DMS53 treated with DMSO at 0.1 percent for 48 hours (cell line): Measurements from ENCODE around the gene ADGRA3.
A peak's percentile ranks its signal among the peaks of the same experiment; 100 is the strongest.
"Not testable (repeated sequence)": the region's sequence is repeated elsewhere in the genome, so short reads cannot be mapped to it uniquely, and the experiment has no call there.

ENCODE experiments used
- DNase-seq: peaks from one replicate; lab custom pipeline; 2025; ENCODE audit not compliant: unreplicated experiment; lab: John Stamatoyannopoulos, UW

Gene ADGRA3

DNA sequence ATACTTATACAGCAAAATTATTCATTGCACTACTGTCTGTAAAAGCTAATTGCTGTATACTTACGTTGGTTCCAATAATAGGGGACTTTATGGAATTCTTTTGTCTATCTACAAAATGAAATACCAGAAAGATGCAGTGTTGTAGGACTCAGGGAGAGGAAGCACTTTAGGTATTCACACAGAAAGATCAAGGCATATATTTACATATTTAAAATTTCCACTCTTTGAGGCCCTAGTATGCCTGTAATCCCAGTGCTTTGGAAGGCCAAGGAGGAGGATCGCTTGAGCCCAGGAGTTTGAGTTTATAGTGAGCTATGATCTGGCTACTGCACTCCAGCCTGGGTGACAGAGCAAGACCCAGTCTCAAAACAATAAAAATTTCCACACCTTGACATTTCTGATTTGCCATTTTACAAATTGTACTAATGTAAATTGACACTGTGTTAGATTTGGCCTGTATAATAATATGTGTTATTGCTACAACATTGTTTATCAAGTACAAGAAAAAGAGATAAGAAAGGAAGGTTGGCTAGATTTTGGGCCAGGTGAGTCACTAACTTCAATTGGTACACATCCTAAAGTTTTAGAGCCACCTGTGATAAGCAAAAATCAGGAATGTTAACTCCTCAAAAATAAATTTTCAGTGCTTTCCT lies 35.1 kb downstream of the ADGRA3 start:
- no peak for DNase-seq

DNA sequence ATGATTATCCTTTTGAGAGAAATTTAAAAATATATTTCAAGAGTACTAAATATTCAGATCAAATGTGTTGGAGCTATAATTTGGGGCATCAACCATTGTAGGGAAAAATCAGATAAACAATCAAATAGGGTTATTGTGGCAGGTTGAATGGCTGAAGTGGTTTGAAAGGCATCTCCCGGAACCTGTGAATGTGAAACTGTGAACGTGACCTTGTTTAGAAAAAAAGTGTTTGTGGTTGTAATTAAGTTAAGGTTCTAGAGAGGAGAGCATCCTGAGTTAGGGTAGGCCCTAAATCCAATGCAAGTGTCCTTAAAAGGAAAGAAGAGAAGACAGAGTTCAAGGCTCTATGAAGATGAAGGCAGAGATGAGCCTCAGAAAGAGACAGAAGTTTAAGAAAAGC lies 37.4 kb downstream of the ADGRA3 start:
- DNase-seq: no peak

DNA sequence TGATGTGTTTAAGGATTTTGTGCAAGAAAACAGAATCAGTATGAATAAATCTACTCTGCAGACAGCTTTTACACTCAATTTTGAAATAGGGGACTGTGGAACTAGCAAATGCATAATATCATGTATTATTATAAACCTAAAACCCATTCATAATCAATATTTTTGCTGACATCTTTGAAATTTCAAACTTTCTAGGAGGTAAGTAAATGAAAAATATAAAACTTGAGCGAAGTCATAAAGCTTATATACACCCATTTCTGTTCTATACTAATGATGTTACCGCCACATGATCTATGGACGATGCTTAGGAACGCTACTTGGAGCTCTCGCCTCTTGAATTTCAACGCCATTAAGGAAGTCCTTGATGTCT lies 38.1 kb downstream of the ADGRA3 start:
- no peak for DNase-seq

DNA sequence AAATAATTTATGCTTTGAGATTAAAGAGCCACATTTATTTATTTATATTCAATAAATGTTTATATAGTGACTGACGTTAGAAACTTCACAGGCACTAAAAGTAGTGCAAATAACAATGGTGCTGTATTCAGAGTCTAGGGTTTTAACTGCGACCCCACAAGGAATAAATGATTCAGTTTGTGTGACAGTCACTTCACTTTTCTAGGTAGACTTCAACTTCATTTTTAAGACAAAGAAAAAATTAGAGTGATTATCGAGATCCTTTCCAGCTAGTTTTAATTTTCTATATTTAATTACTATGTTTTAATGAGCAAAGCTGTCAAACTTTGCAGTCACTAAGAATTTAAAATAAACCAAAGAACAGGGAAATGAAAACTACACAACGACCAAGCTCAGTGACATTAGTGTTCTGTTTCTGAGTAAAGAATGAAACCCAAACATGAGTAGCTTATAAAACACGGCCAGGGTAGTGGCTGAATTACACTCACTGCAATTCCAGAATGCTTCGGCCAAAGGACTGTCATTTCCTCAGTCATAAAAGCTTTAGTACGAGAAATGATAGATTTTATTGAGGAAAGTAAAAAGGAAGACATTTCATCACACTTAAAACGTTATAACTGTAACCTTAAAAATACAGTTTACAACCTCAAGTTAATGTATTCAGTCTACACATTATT lies 38.6 kb downstream of the ADGRA3 start:
- DNase-seq: no peak

DNA sequence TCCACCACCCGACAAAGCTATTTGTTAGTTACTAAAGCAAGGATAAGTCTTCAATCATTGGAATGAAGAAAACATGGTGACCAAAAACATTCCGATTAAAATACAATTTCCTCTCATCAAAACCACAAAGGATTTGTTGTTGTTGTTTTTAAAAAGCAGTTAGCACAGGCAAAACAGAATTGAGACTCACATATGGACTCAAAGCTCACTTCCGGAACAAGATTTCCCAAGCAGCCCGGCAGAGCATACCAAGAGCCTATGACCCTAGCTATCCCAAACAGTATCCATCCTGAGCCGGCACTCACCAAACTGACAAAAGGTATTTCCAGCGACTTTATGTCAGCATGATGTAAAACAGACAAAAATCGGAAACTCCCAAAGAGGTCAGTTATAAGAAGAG lies 39.9 kb downstream of the ADGRA3 start:
- DNase-seq: no peak

DNA sequence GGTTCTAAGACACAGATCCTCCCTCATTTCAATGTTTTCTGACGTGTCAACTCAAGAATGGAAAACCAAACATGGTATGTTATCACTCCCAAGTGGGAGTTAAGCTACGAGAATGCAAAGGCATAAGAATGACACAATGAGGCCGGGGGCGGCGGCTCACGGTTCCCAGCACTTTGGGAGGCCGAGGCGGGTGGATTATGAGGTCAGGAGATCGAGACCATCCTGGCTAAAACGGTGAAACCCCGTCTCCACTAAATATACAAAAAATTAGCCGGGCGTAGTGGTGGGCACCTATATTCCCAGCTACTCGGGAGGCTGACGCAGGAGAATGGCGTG lies 40.6 kb downstream of the ADGRA3 start:
- not testable (repeated sequence) for DNase-seq

DNA sequence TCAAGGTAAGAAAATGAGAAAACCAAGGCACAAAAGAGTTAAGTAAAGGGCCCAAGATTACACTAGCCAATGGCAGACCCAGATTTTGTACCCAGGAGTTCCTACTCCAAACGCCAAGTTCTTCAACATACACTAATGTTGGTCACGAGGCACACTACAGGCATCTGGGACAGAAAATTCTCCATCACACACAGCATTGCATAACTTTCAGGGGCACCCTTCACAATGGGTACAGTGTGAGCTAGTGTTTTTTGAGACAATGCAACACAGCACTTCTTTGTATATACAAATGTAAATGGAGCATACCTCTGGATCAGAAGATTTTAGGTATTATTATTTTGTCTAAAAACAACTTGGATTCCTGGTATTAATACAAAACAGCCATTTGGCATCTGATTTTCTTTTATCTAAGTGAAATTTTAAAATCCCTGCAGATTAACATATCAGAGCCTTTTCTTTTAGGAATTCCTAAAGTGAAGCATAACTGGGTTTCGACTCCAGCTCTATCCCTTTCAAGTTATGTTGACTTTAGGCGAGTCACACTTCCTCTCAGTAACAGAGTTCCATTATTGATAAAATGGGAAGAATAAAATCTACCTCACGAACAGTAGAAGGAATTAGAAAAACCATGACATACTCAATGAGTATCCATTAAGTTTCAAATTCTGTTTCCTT lies 41.1 kb downstream of the ADGRA3 start:
- peak; percentile 10 for DNase-seq

DNA sequence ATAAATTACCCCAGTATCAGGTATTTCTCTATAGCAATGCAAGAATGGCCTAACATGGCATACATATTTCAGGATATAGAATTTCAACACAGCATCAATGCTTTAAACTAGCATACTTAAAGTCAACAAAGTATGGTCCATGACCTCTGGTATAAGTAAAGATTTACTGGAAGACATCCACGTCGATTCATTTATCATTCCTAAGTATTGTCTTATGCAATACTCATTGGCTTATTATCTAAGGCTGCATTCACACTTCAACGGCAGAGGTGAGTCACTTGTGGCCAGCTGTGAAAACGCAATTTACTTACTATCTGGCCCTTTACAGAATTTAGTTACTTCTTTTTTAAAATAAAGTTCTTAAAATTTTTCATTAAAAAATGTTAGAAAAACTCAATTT lies 42.6 kb downstream of the ADGRA3 start:
- DNase-seq: no peak

DNA sequence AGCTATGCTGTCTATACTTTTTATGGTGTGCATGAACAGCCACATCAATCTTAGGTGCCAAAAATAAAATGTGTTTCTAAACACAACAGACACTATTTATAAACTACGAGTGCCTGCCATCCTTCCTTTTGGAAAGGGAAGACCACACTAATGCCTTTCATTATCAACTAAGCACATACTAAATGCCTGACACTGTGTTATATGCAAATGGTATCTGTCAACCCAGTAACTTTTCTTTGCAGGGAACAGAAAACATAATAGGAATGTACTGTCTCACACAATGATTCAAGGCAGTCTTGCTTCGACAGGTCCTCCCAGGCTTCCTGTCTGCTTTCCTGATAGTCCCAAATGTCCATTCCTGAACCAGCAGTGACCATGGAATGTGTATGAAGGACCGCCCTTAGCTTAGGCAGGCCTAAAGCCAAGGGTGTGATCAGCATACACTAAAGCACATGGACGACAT lies 43.8 kb downstream of the ADGRA3 start:
- DNase-seq: no peak

DNA sequence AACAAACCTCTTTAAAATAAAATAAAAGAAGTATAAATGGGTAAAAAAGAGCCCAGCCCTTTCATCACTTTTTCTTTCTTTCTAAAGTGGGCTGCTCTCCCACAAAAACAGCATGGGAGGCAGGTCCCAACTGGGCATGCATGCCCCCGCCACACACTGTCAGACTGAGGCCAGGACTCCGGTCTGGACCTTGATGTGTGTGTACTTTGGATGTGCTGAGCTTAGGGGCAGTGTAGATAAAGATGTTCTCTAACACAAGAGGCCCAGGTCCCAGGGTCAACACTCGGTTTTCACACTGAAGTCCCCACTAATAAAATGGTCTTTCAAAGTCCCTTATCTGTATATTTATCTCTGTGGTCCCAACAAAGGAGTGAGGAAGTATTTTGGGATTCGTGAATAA lies 44.4 kb downstream of the ADGRA3 start:
- no peak for DNase-seq

DNA sequence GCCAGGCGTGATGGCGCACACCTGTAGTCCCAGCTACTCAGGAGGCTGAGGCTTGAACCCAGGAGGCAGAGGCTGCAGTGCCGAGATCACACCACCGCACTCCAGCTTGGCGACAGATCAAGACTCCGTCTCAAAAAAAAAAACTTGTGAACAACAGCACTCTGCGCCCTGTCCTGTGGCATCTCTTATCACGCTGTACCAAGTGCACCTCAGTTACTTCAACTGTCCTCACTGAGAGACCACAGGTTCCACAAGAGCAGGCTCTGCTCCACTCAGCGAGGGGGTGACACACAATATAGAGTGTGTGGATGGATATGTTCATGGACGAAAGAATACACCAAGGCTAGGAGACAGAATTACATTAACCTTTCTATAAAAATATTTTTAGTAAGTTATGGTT lies 49.3 kb downstream of the ADGRA3 start:
- no peak for DNase-seq

DNA sequence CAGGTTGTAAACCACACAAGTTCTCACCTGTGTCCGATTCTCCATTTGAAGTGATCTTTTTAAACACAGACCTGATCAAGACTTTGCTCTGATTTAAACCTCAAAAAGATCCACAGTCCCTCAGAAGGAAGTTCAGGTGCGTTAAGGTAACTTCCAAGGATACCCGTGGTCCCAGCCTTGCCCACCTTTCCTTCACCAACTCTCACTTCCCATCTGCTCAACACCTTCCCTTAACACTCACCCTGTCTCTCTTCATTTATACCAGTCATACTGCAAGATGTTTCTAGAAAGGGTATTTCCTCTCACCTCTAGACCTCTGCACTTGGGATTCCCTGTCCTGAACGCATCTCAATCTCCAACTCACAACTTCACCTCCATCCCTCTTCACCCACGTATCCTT lies 49.9 kb downstream of the ADGRA3 start:
- no peak for DNase-seq

DNA sequence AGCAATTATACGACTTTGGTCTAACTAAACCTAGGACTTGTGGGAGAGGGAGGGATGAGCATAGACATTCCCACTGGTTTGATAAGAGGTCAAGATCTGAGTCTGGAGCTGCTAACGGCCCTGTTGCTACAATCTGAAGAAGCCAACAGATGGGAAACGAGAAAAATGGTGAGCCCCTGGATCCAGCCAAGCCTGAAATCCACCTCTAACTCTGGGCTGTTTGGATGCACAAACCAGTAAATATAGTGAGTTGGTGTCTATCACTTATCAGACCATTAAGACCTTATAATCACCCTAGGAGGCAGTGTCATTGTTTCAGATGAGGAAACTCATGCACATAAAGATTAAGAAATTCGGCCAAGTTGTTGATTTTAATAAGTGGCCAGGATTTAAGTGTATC lies 50.5 kb downstream of the ADGRA3 start:
- DNase-seq: no peak

DNA sequence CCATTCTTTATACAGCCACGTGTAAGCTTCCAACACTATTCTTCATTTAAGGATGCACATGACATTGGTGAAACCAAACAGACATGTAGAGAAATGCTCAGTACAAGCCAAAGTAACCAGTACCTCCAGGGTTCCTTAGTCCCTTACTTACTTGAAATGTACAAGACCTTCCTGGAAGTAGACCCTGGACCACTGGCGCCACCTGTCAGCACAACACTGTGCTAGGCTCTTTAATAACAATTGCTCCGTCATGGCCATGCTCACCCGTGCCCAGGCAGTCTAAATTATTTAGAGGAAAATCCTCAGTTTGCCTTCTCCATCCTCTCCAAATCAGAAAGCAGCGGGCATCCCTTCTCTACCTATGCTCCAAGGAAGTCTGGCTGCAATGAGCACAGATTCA lies 52.7 kb downstream of the ADGRA3 start:
- no peak for DNase-seq

DNA sequence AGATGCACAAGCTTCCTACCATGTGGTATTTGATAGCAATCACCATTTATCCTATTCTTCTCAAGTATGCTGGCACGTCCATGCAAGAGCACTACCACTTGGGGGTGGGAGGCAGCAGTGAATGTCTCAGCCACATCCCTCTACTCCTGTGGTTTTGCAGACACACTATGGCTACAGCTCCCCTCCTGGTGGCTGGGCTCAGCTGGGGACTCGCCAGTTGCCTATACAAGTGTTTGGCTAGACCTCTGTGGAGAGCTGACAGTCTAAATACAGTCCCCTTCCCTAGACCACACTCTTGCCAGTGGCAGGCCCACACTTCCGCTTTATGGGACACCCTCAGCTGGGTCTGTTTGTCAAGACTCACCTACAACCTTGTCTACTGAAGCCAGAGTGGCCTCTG lies 53.2 kb downstream of the ADGRA3 start:
- DNase-seq: no peak

DNA sequence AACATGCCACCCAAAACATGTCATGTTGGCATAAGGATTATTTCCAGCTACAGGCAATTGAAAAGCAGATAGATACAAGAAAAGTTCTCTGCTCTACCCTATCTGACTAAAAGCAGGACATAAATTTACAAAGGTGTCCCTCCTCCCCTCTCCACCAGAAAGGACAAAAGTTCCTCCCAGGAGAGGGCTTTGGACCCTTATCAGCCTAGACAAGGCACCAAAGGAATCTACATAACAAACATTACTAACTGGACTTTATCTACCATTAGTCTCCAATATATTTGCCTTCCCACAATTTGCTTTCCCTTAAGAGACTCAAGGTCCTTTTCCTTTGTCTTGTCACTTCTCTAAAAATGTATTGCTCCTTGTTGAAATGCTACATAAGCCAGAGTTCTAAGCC lies 55.6 kb downstream of the ADGRA3 start:
- no peak for DNase-seq

DNA sequence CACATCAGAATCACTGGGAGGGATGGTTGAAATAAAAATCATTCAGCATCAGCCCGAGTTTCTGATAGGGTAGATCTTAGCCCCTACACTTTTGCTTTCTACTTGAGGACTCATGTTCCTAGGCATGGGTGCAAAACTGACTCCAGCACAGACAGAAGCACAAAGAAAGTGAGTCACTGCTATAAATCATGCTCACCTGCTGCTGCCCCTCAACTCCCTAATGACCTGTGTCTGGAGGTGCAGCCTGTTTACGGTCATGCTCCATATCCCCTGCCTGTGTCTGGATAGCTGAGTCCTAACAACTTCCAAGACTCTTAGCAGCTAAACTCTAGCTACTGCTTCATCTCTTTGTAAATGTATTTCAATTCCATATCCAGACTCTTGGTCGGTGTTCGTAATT lies 57.8 kb downstream of the ADGRA3 start:
- peak; percentile 83 for DNase-seq

DNA sequence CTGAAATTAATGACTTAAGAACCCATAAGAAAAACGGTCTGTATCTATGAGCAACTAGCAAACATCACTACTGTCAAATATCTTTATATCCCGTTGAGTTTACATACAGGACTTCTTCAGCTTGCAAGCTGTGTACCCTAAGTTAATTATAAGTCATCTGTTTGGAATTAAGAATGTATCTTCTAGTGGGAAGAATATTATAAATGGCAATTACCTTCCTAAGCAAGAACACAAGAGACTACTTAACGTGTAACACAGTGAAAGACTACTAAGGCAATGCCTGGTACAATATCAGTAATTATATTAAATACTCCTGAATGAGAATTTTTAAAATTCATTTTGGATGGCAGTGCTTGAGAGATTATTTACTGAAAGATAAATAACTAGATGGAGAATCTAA lies 58.5 kb downstream of the ADGRA3 start:
- DNase-seq: no peak

DNA sequence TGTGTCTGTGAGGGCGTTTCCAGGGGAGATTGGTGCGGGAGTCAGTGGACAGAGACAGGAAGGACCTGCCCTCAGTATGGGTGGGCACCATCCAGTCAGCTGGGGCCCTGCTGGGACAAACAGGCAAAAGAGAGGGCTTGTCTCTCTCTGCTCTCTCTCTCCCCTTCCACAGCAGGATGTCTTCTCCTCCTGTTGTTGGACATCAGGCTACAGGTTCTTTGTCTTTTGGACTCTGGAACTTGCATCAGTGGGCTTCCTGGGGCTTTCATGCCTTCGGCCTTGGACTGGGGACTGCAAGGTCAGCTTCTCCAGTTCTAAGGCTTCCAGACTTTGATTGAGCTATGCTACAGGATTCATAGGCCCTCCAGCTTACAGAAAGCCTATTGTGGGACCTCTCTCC lies 59.6 kb downstream of the ADGRA3 start:
- no peak for DNase-seq

DNA sequence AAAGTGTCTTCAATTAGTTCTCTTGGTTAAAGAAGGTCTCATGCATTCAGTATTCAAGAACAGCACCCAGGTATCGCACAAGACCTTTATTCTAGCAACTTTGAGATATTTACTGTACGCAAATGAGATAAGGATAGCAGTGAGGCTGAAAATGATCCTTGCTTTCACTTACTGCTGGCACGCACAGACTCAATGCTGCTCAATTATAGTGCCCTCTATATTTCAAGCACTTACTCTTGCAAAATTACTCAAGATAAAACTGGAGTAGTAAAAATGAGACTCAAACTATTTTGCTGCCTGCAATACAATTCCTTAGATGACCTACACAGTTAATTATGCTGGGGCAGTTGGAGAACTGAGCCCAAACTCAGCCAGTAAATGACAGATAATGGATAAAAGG lies 60.9 kb downstream of the ADGRA3 start:
- DNase-seq: no peak

DNA sequence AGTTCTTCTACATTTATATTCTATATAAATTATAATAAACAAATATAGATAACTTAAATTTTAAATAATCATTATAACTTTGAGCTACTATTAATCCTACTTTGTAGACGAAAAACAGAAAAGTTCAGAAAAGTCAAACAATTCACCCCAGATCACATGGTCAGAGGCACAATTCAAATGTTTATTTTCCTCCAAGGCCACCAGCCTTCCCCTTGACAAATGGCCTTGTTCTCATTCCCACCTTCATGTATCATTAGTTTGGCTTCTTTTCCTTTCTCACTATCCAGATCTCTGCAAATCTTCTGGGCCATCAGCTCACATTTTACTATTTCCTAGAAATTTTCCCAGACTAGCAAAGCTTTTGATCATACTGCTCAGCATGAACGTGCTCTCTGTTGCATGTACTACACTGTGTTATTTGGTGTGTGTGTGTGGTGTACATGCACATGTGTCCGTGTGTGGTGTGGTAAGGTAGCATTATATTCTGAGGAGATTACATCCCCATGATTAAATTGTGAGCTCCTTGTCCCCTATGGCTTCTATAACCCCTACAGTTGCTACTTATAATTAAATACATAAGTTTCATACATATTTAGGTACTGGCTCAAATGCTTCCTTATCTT lies 61.5 kb downstream of the ADGRA3 start:
- no peak for DNase-seq

DNA sequence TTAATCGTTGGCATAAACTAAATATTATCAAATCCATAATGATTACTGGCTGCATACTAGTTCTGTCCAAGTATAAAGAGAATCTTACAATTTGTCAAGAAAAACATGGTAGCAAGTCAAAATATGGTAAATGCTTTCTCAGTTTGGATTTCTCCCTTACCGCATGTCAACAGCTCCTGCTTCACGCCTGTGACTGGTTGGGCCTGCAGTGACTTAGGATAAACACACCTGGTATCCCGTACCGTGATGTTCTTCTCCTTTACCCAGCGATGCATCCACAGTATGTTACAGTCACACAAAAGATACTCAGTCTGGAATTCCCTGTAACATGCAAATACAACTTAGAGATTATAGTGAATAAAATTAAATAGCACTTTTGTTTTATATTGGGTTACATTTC lies 71.1 kb downstream of the ADGRA3 start:
- no peak for DNase-seq
